HepG2 (cell line): ENCODE results near the gene SLC7A4. TPM values are rescaled to one million over a fixed set of nuclear protein-coding genes. Genes with fewer than 3 reads are reported as not detected.
A peak's percentile ranks its signal among the peaks of the same experiment; 100 is the strongest.

Experiments used
- KAT8 ChIP-seq: IDR thresholded peaks from 2 replicates; pipeline ENCODE4 v1.6.1; 2016; ENCODE audit warnings: missing genetic modification reagents, missing compliant biosample characterization
- MED13 ChIP-seq: sonication (generic); formaldehyde crosslinking; IDR thresholded peaks from 2 replicates; pipeline ENCODE4 v1.5.0; 2020; ENCODE audit warnings: missing genetic modification reagents
- NFKB2 ChIP-seq: sonication (generic); formaldehyde crosslinking; IDR thresholded peaks from 2 replicates; pipeline ENCODE4 v1.4.0; 2020; ENCODE audit warnings: missing genetic modification reagents, borderline replicate concordance
- RBAK ChIP-seq: sonication (generic); formaldehyde crosslinking; IDR thresholded peaks from 2 replicates; pipeline ENCODE4 v1.5.1; 2020; ENCODE audit warnings: mild to moderate bottlenecking, missing genetic modification reagents
- RBM39 ChIP-seq: fragments of 200-400 bp; formaldehyde crosslinking; IDR thresholded peaks from one replicate; pipeline ENCODE4 v1.6.1; 2018; ENCODE audit warnings: antibody characterized with exemption, mild to moderate bottlenecking, low read depth, low read length; ENCODE audit not compliant: poor library complexity, severe bottlenecking
- RFXAP ChIP-seq: sonication (generic); formaldehyde crosslinking; IDR thresholded peaks from 2 replicates; pipeline ENCODE4 v1.4.0; 2020; ENCODE audit warnings: missing genetic modification reagents, borderline replicate concordance
- RXRB ChIP-seq: IDR thresholded peaks from 2 replicates; pipeline ENCODE4 v1.6.1; 2016; ENCODE audit warnings: borderline replicate concordance, missing genetic modification reagents, missing compliant biosample characterization
- SP1 ChIP-seq, 2 experiments: fragments of 450-650 bp in 1 of 2; sonication (generic) in 1 of 2; formaldehyde crosslinking in 1 of 2; IDR thresholded peaks; 2 replicates each; pipeline versions ENCODE4 v1.4.0 to v1.6.1; 2016 to 2020; ENCODE audit warnings: missing genetic modification reagents in 1 of 2
- XRCC5 ChIP-seq: fragments of 200-400 bp; formaldehyde crosslinking; optimal IDR thresholded peaks from 2 replicates; pipeline ENCODE3; 2017; ENCODE audit warnings: mild to moderate bottlenecking, low read length
- ZBTB40 ChIP-seq, 2 experiments: fragments of 450-650 bp in 1 of 2; sonication (generic) in 1 of 2; formaldehyde crosslinking in 1 of 2; IDR thresholded peaks; 2 replicates each; pipeline versions ENCODE4 v1.6.1 to v1.8.0; 2016 to 2022; ENCODE audit warnings: antibody characterized with exemption in 1 of 2, mild to moderate bottlenecking in 1 of 2, missing genetic modification reagents in 1 of 2
- ZNF597 ChIP-seq: sonication (generic); formaldehyde crosslinking; IDR thresholded peaks from 2 replicates; pipeline ENCODE4 v1.5.0; 2020; ENCODE audit warnings: missing genetic modification reagents
- polyA plus RNA-seq, 8 experiments: library from polyadenylated mRNA; depleted of rRNA in 3 of 8; stranded (reverse) in 7 of 8; unstranded in 1 of 8; fragments of >200 nt; fragmentation: Illumina TruSeq in 4 of 8; extraction: Trizol in 4 of 8; gene quantifications; 2 replicates each; pipeline versions ENCODE4 v1.2.1 to v1.2.3, GENCODE V29; 2011 to 2016; ENCODE audit warnings: low read depth in 4 of 8, missing spikeins in 1 of 8, mixed read lengths in 1 of 8; ENCODE audit not compliant: insufficient read depth in 1 of 8
- total RNA-seq, 5 experiments: library from RNA; depleted of rRNA; stranded (reverse); fragments of >200 nt; fragmentation: Illumina TruSeq; extraction: Trizol; gene quantifications; 2 replicates each; pipeline ENCODE4 v1.2.3, GENCODE V29; 2016; ENCODE audit warnings: low read depth in 1 of 5
- TF ChIP-seq, protein P1 (sequence below): sonication (generic); formaldehyde crosslinking; IDR thresholded peaks from 2 replicates; pipeline ENCODE4 v1.4.0; 2020; ENCODE audit warnings: missing genetic modification reagents; ENCODE audit errors: not compliant biosample characterization
- TF ChIP-seq, protein P2 (sequence below): sonication (generic); formaldehyde crosslinking; IDR thresholded peaks from 2 replicates; pipeline ENCODE4 v1.8.0; 2022; ENCODE audit warnings: low read depth, missing genetic modification reagents
- TF ChIP-seq, protein P3 (sequence below): sonication (generic); formaldehyde crosslinking; IDR thresholded peaks from 2 replicates; pipeline ENCODE4 v1.5.0; 2020; ENCODE audit warnings: missing genetic modification reagents

SLC7A4 gene
- total and polyA plus RNA-seq, 2 of the 13 experiments (the other 11 are each of a cell fraction or from before 2014, with no cell fraction given), result not detected

GRCh38 chr22:20981787-20982562 lies 50.4 kb downstream of the SLC7A4 start, which contains the start of gene LZTR1 (continued):
- TF ChIP-seq, protein P1, sequence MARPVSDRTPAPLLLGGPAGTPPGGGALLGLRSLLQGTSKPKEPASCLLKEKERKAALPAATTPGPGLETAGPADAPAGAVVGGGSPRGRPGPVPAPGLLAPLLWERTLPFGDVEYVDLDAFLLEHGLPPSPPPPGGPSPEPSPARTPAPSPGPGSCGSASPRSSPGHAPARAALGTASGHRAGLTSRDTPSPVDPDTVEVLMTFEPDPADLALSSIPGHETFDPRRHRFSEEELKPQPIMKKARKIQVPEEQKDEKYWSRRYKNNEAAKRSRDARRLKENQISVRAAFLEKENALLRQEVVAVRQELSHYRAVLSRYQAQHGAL (CRISPR knock-in tag), result peak; percentile 98
- TF ChIP-seq RBM39 (peak; percentile 91), XRCC5 (peak; percentile 69), RXRB (CRISPR knock-in tag) (peak; percentile 64), RFXAP (CRISPR knock-in tag) (peak; percentile 55; the same call in 1 of the 2 replicates), KAT8 (CRISPR knock-in tag) (peak; percentile 93), SP1 (IDR thresholded peaks at IDR 0.05) (no peak), SP1 (CRISPR knock-in tag; IDR thresholded peaks at IDR 0.05) (peak; percentile 52; the same call in 1 of the 2 replicates), ZBTB40 (IDR thresholded peaks at IDR 0.05) (no peak), ZBTB40 (CRISPR knock-in tag; IDR thresholded peaks at IDR 0.05) (peak; percentile 92), MED13 (CRISPR knock-in tag) (peak; percentile 84; the same call in 1 of the 2 replicates), NFKB2 (CRISPR knock-in tag) (peak; percentile 92; the same call in 1 of the 2 replicates), RBAK (CRISPR knock-in tag) (no peak), ZNF597 (CRISPR knock-in tag) (0 out of 2 replicates have a peak, but pooled peaks have one; percentile 90)
- TF ChIP-seq, protein P2, sequence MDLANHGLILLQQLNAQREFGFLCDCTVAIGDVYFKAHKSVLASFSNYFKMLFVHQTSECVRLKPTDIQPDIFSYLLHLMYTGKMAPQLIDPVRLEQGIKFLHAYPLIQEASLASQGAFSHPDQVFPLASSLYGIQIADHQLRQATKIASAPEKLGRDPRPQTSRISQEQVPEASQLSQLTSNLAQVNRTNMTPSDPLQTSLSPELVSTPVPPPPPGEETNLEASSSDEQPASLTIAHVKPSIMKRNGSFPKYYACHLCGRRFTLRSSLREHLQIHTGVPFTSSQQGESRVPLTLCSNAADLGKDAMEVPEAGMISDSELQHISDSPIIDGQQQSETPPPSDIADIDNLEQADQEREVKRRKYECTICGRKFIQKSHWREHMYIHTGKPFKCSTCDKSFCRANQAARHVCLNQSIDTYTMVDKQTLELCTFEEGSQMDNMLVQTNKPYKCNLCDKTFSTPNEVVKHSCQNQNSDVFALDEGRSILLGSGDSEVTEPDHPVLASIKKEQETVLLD, result peak; percentile 61
- TF ChIP-seq, protein P3, sequence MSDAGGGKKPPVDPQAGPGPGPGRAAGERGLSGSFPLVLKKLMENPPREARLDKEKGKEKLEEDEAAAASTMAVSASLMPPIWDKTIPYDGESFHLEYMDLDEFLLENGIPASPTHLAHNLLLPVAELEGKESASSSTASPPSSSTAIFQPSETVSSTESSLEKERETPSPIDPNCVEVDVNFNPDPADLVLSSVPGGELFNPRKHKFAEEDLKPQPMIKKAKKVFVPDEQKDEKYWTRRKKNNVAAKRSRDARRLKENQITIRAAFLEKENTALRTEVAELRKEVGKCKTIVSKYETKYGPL, result peak; percentile 87
